Omental fat pad (tissue), 4 donors: Measurements from ENCODE around the gene TPRG1. TPM values are rescaled to one million over a fixed set of nuclear protein-coding genes. Genes with fewer than 3 reads are reported as not detected.

Source experiments
- ATAC-seq: fragments of 150-250 bp; one replicate; pipeline ENCODE4 v1.9.1; 2016; ENCODE audit warnings: mild to moderate bottlenecking, moderate library complexity; ENCODE audit not compliant: low FRiP score
- DNase-seq: peaks from one replicate; pipeline ENCODE4 v3.0.0-alpha.2; 2019; ENCODE audit warnings: low spot score
- total RNA-seq, 4 donors: library from RNA; depleted of rRNA; stranded (reverse); fragments of >200 nt; gene quantifications; one replicate each; pipeline ENCODE4 v1.1.0, GENCODE V29; 2016
- TF ChIP-seq, protein P1 (sequence below), 3 donors: fragments of 450-650 bp; IDR thresholded peaks; one replicate each; pipeline ENCODE4 v1.5.1; 2016 to 2017; ENCODE audit warnings: antibody characterized with exemption in 3 of 3, mild to moderate bottlenecking in 3 of 3, moderate library complexity in 2 of 3

The TPRG1 gene
- total RNA-seq, 4 donors from 2014 or later, result 7.1 to 18.3 (median 13.8) TPM

DNA sequence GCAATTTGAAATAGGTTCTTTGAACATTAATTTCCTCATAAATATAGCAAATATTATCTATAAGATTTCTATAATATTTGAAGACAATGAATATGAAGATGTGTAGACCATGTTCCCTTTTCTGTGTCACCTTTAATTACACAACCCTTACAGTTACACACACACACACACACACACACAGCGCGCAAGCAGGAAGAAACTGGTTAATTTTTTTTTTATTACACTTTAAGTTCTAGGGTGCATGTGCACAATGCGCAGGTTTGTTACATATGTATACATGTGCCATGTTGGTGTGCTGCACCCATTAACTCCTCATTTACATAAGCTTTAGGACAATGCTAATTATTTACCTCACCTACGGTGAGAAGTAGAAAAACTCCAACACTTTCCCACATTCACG lies 122.9 kb downstream of the TPRG1 start:
- DNase-seq (no peak), ATAC-seq (no peak)
- TF ChIP-seq, protein P1, sequence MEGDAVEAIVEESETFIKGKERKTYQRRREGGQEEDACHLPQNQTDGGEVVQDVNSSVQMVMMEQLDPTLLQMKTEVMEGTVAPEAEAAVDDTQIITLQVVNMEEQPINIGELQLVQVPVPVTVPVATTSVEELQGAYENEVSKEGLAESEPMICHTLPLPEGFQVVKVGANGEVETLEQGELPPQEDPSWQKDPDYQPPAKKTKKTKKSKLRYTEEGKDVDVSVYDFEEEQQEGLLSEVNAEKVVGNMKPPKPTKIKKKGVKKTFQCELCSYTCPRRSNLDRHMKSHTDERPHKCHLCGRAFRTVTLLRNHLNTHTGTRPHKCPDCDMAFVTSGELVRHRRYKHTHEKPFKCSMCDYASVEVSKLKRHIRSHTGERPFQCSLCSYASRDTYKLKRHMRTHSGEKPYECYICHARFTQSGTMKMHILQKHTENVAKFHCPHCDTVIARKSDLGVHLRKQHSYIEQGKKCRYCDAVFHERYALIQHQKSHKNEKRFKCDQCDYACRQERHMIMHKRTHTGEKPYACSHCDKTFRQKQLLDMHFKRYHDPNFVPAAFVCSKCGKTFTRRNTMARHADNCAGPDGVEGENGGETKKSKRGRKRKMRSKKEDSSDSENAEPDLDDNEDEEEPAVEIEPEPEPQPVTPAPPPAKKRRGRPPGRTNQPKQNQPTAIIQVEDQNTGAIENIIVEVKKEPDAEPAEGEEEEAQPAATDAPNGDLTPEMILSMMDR (IDR thresholded peaks at IDR 0.05), result no peak

DNA sequence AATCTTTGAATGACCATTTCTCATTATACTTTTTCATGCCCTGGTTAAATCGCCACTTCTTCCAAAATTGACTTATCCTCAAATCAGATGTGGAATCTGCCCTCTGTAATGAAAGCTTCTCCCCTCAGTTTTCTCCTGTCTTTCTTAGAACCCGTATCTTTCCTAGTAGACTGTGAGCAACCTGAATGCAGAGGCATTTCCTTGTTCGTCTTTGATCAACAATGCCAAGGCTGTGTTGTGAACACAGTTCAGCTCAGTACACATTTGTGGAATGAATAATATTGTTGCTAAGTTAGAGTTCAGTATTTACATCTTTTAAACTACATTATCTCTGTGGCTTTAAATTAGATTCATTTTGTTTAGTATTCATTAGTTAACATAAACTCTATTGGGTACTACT lies 123.3 kb downstream of the TPRG1 start:
- TF ChIP-seq, protein P1 (IDR thresholded peaks at IDR 0.05), result no peak
- ATAC-seq, result no peak

DNA sequence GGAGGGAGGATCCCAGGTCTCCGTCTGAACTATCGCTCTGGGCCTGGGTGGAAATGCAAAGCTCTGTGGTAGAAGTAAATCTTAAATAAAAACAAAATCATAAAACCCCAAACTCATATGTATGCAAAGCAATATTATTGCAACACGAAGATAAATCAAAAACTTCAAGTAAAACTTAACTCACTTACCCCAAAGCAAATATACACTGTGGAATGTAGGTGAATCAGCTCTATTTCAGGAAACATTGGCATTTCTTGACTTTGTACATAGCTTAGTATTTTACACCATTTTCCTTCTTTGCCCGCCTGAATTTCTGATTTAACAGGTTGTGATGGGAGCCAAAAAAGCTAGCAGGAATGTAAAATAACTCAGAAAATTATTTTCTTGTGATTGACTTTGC lies 126.2 kb downstream of the TPRG1 start:
- DNase-seq (no peak), ATAC-seq (no peak)
- TF ChIP-seq, protein P1 (IDR thresholded peaks at IDR 0.05), result no peak

More for the DNA sequence above, 123.3 kb downstream of the TPRG1 start:
- no peak for DNase-seq

DNA sequence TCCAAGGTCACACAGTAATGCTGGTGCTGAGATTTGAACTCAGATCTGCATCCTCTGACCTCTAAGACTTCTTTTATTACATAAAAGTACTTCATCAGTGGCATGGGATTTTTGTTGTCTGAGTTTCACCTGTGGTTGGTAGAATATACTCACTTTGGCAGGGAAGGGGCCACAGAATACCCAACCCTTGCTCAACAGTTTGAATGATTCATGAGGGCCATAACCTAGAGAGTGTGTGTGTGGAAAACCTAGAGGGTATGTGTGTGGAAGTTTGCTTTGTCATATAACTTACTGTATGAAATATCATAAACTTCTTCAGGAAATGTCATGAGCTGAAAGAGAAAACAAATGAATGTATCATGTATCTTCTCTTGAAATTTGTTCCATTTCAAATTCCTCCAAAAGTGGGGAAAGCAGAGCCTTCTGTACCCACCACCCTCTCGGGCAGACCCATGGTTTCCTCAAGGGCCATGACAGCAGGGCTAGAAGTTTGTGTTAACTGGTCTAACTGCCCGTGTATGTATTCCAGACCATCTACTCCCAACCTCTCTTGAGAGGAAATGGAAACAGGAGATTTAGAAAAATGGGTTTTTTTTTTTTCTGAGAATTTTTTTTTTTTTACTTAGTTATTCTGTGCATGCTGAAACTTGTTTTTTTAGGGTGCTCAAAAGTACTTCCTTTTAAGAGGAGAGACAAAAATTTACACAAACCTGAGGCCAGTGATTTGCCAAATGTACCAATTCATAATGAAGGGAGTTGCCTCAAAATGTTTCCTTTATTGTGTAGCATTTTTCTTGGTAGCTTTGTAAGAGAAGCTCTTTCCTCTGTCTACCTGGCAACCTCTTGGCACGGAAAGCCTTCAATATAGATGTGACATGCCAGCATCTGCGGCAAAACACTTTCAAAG lies 127.0 kb downstream of the TPRG1 start:
- no peak for ATAC-seq
- TF ChIP-seq, protein P1 (IDR thresholded peaks at IDR 0.05), result no peak
- DNase-seq, result no peak

DNA sequence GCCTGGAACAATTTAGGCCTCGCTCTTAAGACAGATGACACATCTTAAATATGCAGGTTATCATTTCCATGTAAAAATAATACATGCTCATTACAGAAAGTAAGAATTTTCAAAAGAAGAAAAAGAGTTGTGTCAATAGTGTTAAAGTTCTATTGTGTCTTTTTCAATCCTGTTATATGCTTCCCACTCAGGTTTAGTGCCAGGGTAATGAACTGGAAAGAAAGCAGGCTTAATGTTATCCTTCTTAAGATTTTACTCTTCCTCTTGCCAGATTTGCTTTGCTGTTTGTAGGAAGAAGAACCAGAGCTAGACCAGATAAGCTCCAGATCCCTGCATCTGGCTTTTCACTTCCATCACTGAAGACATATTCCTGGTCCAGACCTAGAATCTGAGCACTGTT lies 128.6 kb downstream of the TPRG1 start:
- no peak for DNase-seq
- TF ChIP-seq, protein P1 (IDR thresholded peaks at IDR 0.05), result no peak
- no peak for ATAC-seq

DNA sequence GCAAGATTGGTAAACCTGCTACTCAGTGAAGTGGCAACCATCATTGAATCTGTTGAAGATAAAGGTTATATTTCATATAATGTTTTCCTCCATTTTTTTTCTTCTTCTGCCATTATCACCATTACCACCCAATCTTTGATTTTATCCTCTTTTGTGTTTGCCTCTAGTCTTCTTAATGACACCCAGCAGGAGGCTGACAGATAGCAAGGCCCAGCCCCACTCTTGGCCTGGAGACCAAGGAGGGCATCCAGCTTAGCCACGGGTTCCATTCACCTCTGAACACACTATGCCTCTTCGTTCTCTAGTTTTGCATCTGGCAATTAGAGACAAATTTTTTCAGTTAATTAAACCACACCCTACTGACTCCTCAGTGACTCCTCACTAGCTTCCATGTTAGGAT lies 129.7 kb downstream of the TPRG1 start:
- TF ChIP-seq, protein P1 (IDR thresholded peaks at IDR 0.05), result no peak
- DNase-seq, result no peak
- ATAC-seq, result no peak

DNA sequence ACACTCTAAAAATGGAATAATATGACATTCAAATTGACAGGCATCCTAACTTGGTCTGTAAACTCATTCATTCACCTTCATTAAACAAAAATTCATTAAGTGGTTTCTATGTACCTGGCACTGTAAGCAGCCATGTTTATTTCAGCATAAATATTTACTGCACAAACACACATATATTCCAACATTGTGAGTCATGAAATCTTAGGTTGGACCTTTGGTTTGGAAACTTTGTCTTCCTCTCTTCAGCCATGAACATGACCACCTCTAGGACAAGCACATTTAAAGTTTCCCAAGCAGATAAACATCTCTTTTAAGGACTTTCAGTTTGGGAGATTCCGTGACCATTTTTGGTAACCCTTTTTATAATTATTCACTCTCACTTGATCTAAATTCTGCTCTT lies 131.8 kb downstream of the TPRG1 start:
- DNase-seq (no peak), ATAC-seq (no peak)
- TF ChIP-seq, protein P1 (IDR thresholded peaks at IDR 0.05), result no peak
